HG03095 (cell line): ENCODE results near the gene CACNA1H.
"Not testable (repeated sequence)": the region's sequence is repeated elsewhere in the genome, so short reads cannot be mapped to it uniquely, and the experiment has no call there.

Source experiments
- ATAC-seq: cut with Tn5 transposase; IDR thresholded peaks from one replicate; pipeline ENCODE4 v1.9.1; 2021; ENCODE audit warnings: moderate library complexity; ENCODE audit not compliant: unreplicated experiment

The CACNA1H gene

GRCh38 chr16:1243363-1243762, 90.5 kb downstream of the CACNA1H start:
- ATAC-seq = not testable (repeated sequence)

- ATAC-seq = not testable (repeated sequence)
These were observed 91.3 kb downstream of the CACNA1H start for GRCh38 chr16:1243907-1244850.

GRCh38 chr16:1244881-1245280, 92.0 kb downstream of the CACNA1H start:
- no peak for ATAC-seq

GRCh38 chr16:1245452-1246020, 92.6 kb downstream of the CACNA1H start:
- no peak for ATAC-seq

GRCh38 chr16:1247903-1248537, 95.1 kb downstream of the CACNA1H start:
- not testable (repeated sequence) for ATAC-seq

- not testable (repeated sequence) for ATAC-seq
These were observed 96.3 kb downstream of the CACNA1H start for GRCh38 chr16:1249031-1249755.

- not testable (repeated sequence) for ATAC-seq
These were observed 100.9 kb downstream of the CACNA1H start for GRCh38 chr16:1253701-1254364.

GRCh38 chr16:1254821-1255220, 101.9 kb downstream of the CACNA1H start:
- ATAC-seq = not testable (repeated sequence)

- ATAC-seq = not testable (repeated sequence)
These were observed 102.6 kb downstream of the CACNA1H start, which contains the start of gene TPSD1 for GRCh38 chr16:1255276-1256122. Gene TPSD1, plus strand, starts transcription at chr16:1256069. Its CDS starts 212 bp downstream, at chr16:1256281.

GRCh38 chr16:1256296-1256873, 103.5 kb downstream of the CACNA1H start:
- not testable (repeated sequence) for ATAC-seq

GRCh38 chr16:1256874-1257322, 104.0 kb downstream of the CACNA1H start:
- ATAC-seq = no peak

GRCh38 chr16:1257561-1258224, 104.8 kb downstream of the CACNA1H start:
- ATAC-seq = no peak

GRCh38 chr16:1258225-1258600, 105.3 kb downstream of the CACNA1H start:
- no peak for ATAC-seq

- ATAC-seq = no peak
These were observed 106.2 kb downstream of the CACNA1H start for GRCh38 chr16:1258906-1259759.

- no peak for ATAC-seq
These were observed 106.8 kb downstream of the CACNA1H start for GRCh38 chr16:1259760-1260068.

- no peak for ATAC-seq
These were observed 107.3 kb downstream of the CACNA1H start for GRCh38 chr16:1260101-1260680.

GRCh38 chr16:1261131-1261892, 108.4 kb downstream of the CACNA1H start:
- no peak for ATAC-seq
